OCI-LY3 (cell line): ENCODE results near the gene TPPP2.

ENCODE experiments used
- H2AFZ ChIP-seq: fragments of 200-600, 300-600 bp; shearing (Covaris generic); 2 replicates; pipeline ENCODE4 v1.6.0; 2014; ENCODE audit warnings: antibody characterized with exemption, low read depth, low read length
- H3K27ac ChIP-seq: fragments of 200-600, 300-600 bp; sonication (generic); 2 replicates; pipeline ENCODE4 v1.5.1; 2014; ENCODE audit warnings: mild to moderate bottlenecking, low read length, moderate library complexity, mixed read lengths
- H3K27me3 ChIP-seq: fragments of 200-600, 300-600 bp; sonication (generic); 2 replicates; pipeline ENCODE4 v1.6.1; 2014; ENCODE audit warnings: low read depth, low read length, mixed read lengths
- H3K36me3 ChIP-seq: fragments of 200-600, 300-600 bp; sonication (generic); replicated peaks from 2 replicates; pipeline ENCODE3; 2014; ENCODE audit warnings: low read depth, low read length, mixed read lengths
- H3K4me1 ChIP-seq: fragments of 300-600, 200-600 bp; sonication (generic); 2 replicates; pipeline ENCODE4 v1.6.1; 2014; ENCODE audit warnings: low read length, mixed read lengths
- H3K4me2 ChIP-seq: fragments of 200-600, 300-600 bp; sonication (generic); 2 replicates; pipeline ENCODE4 v1.6.1; 2014; ENCODE audit warnings: low read length, mixed read lengths
- H3K4me3 ChIP-seq: fragments of 300-600, 200-600 bp; sonication (generic); 2 replicates; pipeline ENCODE4 v1.5.1; 2014; ENCODE audit warnings: antibody characterized with exemption, mild to moderate bottlenecking, low read length, moderate library complexity
- H3K79me2 ChIP-seq: fragments of 300-600, 200-600 bp; shearing (Covaris generic); 2 replicates; pipeline ENCODE4 v1.6.1; 2014; ENCODE audit warnings: mild to moderate bottlenecking, low read length, mixed read lengths
- H3K9ac ChIP-seq: fragments of 300-600, 200-600 bp; shearing (Covaris generic); 2 replicates; pipeline ENCODE4 v1.6.0; 2014; ENCODE audit warnings: mild to moderate bottlenecking, low read length, moderate library complexity
- H3K9me3 ChIP-seq: fragments of 200-600, 300-600 bp; shearing (Covaris generic); 2 replicates; pipeline ENCODE4 v1.6.1; 2014; ENCODE audit warnings: low read length, mixed read lengths; ENCODE audit not compliant: insufficient read depth
- H4K20me1 ChIP-seq: fragments of 200-600, 300-600 bp; sonication (generic); 2 replicates; pipeline ENCODE4 v1.6.1; 2016; ENCODE audit warnings: low read length, mixed read lengths; ENCODE audit not compliant: insufficient read depth
- CTCF ChIP-seq: fragments of 200-600, 300-600 bp; sonication (generic); IDR thresholded peaks from 2 replicates; pipeline ENCODE4 v1.5.1; 2014; ENCODE audit warnings: antibody characterized with exemption, low read length, low read depth
- EZH2phosphoT487 ChIP-seq: fragments of 200-600 bp; shearing (Covaris generic); IDR thresholded peaks from 2 replicates; pipeline ENCODE4 v1.6.1; 2018; ENCODE audit warnings: antibody characterized with exemption, mixed run types, low read depth

The TPPP2 gene

DNA sequence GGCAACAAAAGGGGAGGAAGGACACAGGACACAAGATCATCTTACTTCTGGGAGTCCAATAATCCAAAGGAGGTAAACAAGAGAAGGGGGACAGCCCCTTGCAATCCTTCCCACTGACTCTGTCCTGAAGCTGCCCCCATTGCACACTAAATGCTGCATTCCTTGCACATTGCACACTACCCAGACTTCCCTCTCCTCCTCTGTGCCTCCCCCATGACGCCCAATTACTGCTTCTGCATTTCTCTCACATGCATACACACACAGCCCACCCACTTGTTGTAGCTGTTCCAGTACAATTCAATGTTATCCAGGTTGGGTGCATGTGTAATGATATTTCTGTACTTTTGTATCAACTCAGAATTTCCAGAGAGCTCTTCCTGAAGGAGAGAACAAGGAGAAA, 10.7 kb upstream of the TPPP2 start:
- no peaks in the 10 kb centered on the region for H4K20me1 ChIP-seq
- H3K4me2 ChIP-seq = no peak overlapping the region
- H3K9ac ChIP-seq = no peak overlapping the region
- H3K4me1 ChIP-seq = no peaks in the 10 kb centered on the region
- TF ChIP-seq EZH2phosphoT487 (no peak), CTCF (no peak)
- H3K9me3 ChIP-seq = no peaks in the 10 kb centered on the region
- no peak overlapping the region for H3K27ac ChIP-seq
- peaks cover 43% of the 10 kb centered on the region for H3K27me3 ChIP-seq
- no peaks in the 10 kb centered on the region for H3K79me2 ChIP-seq
- no peak overlapping the region for H2AFZ ChIP-seq
- H3K4me3 ChIP-seq = no peak overlapping the region
- H3K36me3 ChIP-seq = no peaks in the 10 kb centered on the region

GRCh38 chr14:21020977-21021545, 9.0 kb upstream of the TPPP2 start:
- Histone ChIP-seq H3K4me1 (no peaks in the 10 kb centered on the region), H3K27ac (no peak overlapping the region), H3K9me3 (no peaks in the 10 kb centered on the region), H3K4me3 (no peak overlapping the region), H4K20me1 (no peaks in the 10 kb centered on the region), H3K4me2 (no peak overlapping the region), H3K9ac (no peak overlapping the region), H3K36me3 (no peaks in the 10 kb centered on the region), H3K79me2 (no peaks in the 10 kb centered on the region), H2AFZ (no peak overlapping the region), H3K27me3 (peaks cover 36% of the 10 kb centered on the region)
- no peak for TF ChIP-seq CTCF
- no peak for TF ChIP-seq EZH2phosphoT487

GRCh38 chr14:21022686-21023085, 7.3 kb upstream of the TPPP2 start:
- no peak overlapping the region for H3K9ac ChIP-seq
- H4K20me1 ChIP-seq = no peaks in the 10 kb centered on the region
- H3K36me3 ChIP-seq = no peaks in the 10 kb centered on the region
- no peak overlapping the region for H3K4me3 ChIP-seq
- no peak overlapping the region for H2AFZ ChIP-seq
- H3K79me2 ChIP-seq = no peaks in the 10 kb centered on the region
- H3K9me3 ChIP-seq = no peaks in the 10 kb centered on the region
- H3K27ac ChIP-seq = no peak overlapping the region
- H3K4me1 ChIP-seq = no peaks in the 10 kb centered on the region
- H3K27me3 ChIP-seq = peaks cover 29% of the 10 kb centered on the region
- no peak for TF ChIP-seq CTCF
- no peak for TF ChIP-seq EZH2phosphoT487
- H3K4me2 ChIP-seq = no peak overlapping the region

DNA sequence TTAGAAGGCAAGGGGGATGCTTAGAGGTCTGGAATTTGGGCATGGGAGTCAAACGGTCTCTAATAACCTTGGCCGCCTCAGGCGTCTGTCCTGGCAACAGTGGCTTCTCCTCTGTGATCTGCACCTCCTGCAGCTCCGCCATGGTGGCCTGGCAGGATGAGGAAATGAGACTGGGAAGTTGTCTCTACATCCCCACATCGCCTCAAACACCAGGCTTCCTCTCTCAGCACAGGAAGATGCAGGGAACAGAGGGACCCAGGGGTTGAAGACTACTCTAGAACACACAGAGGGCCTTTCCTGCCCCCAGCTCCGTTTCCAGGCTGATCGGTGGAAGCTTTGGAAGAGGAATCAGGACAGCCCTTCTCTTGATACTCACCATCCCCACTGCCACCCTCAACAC, 6.8 kb upstream of the TPPP2 start:
- Histone ChIP-seq H3K9me3 (no peaks in the 10 kb centered on the region), H2AFZ (no peak overlapping the region), H3K4me2 (no peak overlapping the region), H3K27ac (no peak overlapping the region), H3K27me3 (peaks cover 24% of the 10 kb centered on the region), H3K79me2 (no peaks in the 10 kb centered on the region), H3K9ac (no peak overlapping the region), H3K4me1 (no peaks in the 10 kb centered on the region), H4K20me1 (no peaks in the 10 kb centered on the region), H3K36me3 (no peaks in the 10 kb centered on the region), H3K4me3 (no peak overlapping the region)
- TF ChIP-seq CTCF (no peak), EZH2phosphoT487 (no peak)
